K562 (cell line): ENCODE results near the gene EIF1. TPM values are rescaled to one million over a fixed set of nuclear protein-coding genes. Genes with fewer than 3 reads are reported as not detected.

Experiments used
- ATAC-seq: fragments of 200-7000 bp; cut with Tn5 transposase; 3 replicates; pipeline ENCODE4 v1.9.1; 2020; ENCODE audit warnings: moderate library complexity
- BruUV-seq: library from RNA; stranded (reverse); fragments of 400-500 nt; replicated peaks from 2 replicates; lab custom pipeline; 2021; lab: Mats Ljungman, UMichigan
- CTCF ChIA-PET: fragments of 300-600 bp; formaldehyde crosslinking; extraction: SDS; loops from one replicate; lab custom pipeline; 2021; ENCODE audit warnings: low intra/inter-chr PET ratio; lab: Yijun Ruan, JAX
- POLR2A ChIA-PET: fragments of 300-600, 350-650 bp; sonication (Branson Sonifier 250); formaldehyde crosslinking; extraction: SDS; loops from one replicate; lab custom pipeline; 2021; ENCODE audit warnings: antibody characterized with exemption, inconsistent platforms; lab: Yijun Ruan, JAX
- DNase-seq, 4 experiments: peaks; one replicate each; pipeline versions ENCODE4 v3.0.0 to v3.0.0-alpha.2; 2011 to 2018; ENCODE audit warnings: low spot score in 3 of 4, mixed read lengths in 3 of 4; ENCODE audit errors: extremely low read depth in 1 of 4
- FAIRE-seq: peaks from 2 replicates; lab custom pipeline; 2011; peaks lifted over from hg19 to GRCh38; lab: Jason Lieb, UNC
- H2AFZ ChIP-seq: 2 replicates; pipeline ENCODE4 v1.6.0; 2011; ENCODE audit warnings: low read depth, low read length, control low read depth, inconsistent platforms
- H3K27ac ChIP-seq: fragments of 200-600 bp; 3 replicates; pipeline ENCODE4 v1.8.0; 2011; ENCODE audit warnings: low read depth, mild to moderate bottlenecking, control low read depth, inconsistent platforms, low read length, moderate library complexity, mixed read lengths; ENCODE audit errors: extremely low read depth
- H3K27me3 ChIP-seq, 2 experiments: fragments of 300-600 bp in 1 of 2; 2 replicates in 1 of 2; 3 replicates in 1 of 2; pipeline versions ENCODE4 v1.6.0 to v1.8.0; 2011; ENCODE audit warnings: inconsistent platforms in 2 of 2, low read length in 2 of 2, mild to moderate bottlenecking in 1 of 2, mixed read lengths in 1 of 2, moderate library complexity in 1 of 2; ENCODE audit not compliant: control insufficient read depth in 2 of 2, insufficient read depth in 2 of 2
- H3K36me3 ChIP-seq: fragments of 300-600 bp; 3 replicates; pipeline ENCODE4 v1.8.0; 2011; ENCODE audit warnings: mild to moderate bottlenecking, low read length, inconsistent platforms; ENCODE audit not compliant: control insufficient read depth, insufficient read depth
- H3K4me1 ChIP-seq, 2 experiments: fragments of 200-600 bp in 1 of 2; replicated peaks in 1 of 2; 2 replicates in 1 of 2; 3 replicates in 1 of 2; pipeline versions ENCODE4 v1.5.1 to v1.8.0; 2011; ENCODE audit warnings: inconsistent platforms in 2 of 2, low read length in 2 of 2, mild to moderate bottlenecking in 1 of 2, mixed read lengths in 1 of 2, moderate library complexity in 1 of 2; ENCODE audit not compliant: control insufficient read depth in 2 of 2, insufficient read depth in 2 of 2
- H3K4me2 ChIP-seq: 2 replicates; pipeline ENCODE4 v1.6.1; 2011; ENCODE audit warnings: low read length, control low read depth, inconsistent platforms, mixed read lengths; ENCODE audit not compliant: insufficient read depth
- H3K4me3 ChIP-seq: fragments of 200-600 bp; sonication (generic), shearing (Covaris generic); 2 replicates; pipeline ENCODE4 v1.5.1; 2016; ENCODE audit warnings: control low read depth, inconsistent platforms
- H3K79me2 ChIP-seq: fragments of 200-600 bp; 3 replicates; pipeline ENCODE4 v1.8.0; 2011; ENCODE audit warnings: low read length, inconsistent platforms; ENCODE audit not compliant: control insufficient read depth, insufficient read depth
- H3K9ac ChIP-seq, 2 experiments: 2 replicates each; pipeline versions ENCODE4 v1.6.0 to v1.6.1; 2011; ENCODE audit warnings: low read depth in 2 of 2, low read length in 2 of 2, control low read depth in 1 of 2, inconsistent platforms in 1 of 2, mild to moderate bottlenecking in 1 of 2, mixed read lengths in 1 of 2; ENCODE audit not compliant: insufficient read depth in 1 of 2
- H3K9me1 ChIP-seq: one replicate; pipeline ENCODE4 v1.6.0; 2011; ENCODE audit warnings: inconsistent platforms, mild to moderate bottlenecking, low read length, moderate library complexity; ENCODE audit not compliant: control insufficient read depth, insufficient read depth
- H3K9me3 ChIP-seq: replicated peaks from 2 replicates; pipeline ENCODE4 v1.5.1; 2011; ENCODE audit warnings: low read depth, low read length, inconsistent platforms; ENCODE audit not compliant: control insufficient read depth, insufficient read depth
- H4K20me1 ChIP-seq: replicated peaks from 2 replicates; pipeline ENCODE4 v1.6.1; 2011; ENCODE audit warnings: low read length, inconsistent platforms, mixed read lengths; ENCODE audit not compliant: control insufficient read depth, insufficient read depth
- CBFA2T3 ChIP-seq: fragments of 450-650 bp; IDR thresholded peaks from 2 replicates; pipeline ENCODE4 v1.6.1; 2017
- E2F1 ChIP-seq: sonication (generic); formaldehyde crosslinking; IDR thresholded peaks from 2 replicates; pipeline ENCODE4 v1.8.1; 2023; ENCODE audit warnings: mild to moderate bottlenecking, missing genetic modification reagents, moderate library complexity
- E4F1 ChIP-seq: fragments of 250-450 bp; sonication (Bioruptor Pico); IDR thresholded peaks from 2 replicates; pipeline ENCODE4 v1.5.0; 2021; ENCODE audit warnings: mild to moderate bottlenecking, borderline replicate concordance
- ERF ChIP-seq: fragments of 450-650 bp; formaldehyde crosslinking; IDR thresholded peaks from 2 replicates; pipeline ENCODE4 v1.4.0; 2020; ENCODE audit warnings: mild to moderate bottlenecking, mixed read lengths
- RBM14 ChIP-seq: fragments of 200-400 bp; formaldehyde crosslinking; IDR thresholded peaks from 2 replicates; pipeline ENCODE4 v1.6.1; 2018; ENCODE audit warnings: low read depth, mild to moderate bottlenecking, low read length, moderate library complexity, borderline replicate concordance; ENCODE audit not compliant: insufficient read depth
- RFX1 ChIP-seq: fragments of 450-650 bp; IDR thresholded peaks from 2 replicates; pipeline ENCODE4 v1.6.1; 2016; ENCODE audit warnings: mild to moderate bottlenecking, moderate library complexity
- RNF219 ChIP-seq: fragments of 250-450 bp; sonication (Bioruptor Pico); IDR thresholded peaks from 2 replicates; pipeline ENCODE4 v1.5.0; 2022; ENCODE audit warnings: mild to moderate bottlenecking
- SFPQ ChIP-seq: fragments of 200-400 bp; formaldehyde crosslinking; IDR thresholded peaks from 2 replicates; pipeline ENCODE4 v1.6.1; 2017; ENCODE audit warnings: mild to moderate bottlenecking, low read depth, low read length, moderate library complexity
- TFAP4 ChIP-seq: sonication (generic); formaldehyde crosslinking; IDR thresholded peaks from 2 replicates; pipeline ENCODE4 v1.8.0; 2022; ENCODE audit warnings: missing genetic modification reagents, mild to moderate bottlenecking, moderate library complexity, borderline replicate concordance
- ZNF184 ChIP-seq: sonication (generic); formaldehyde crosslinking; IDR thresholded peaks from 2 replicates; pipeline ENCODE4 v1.5.0; 2020; ENCODE audit warnings: missing genetic modification reagents
- WGBS: fragments of 100-300 bp; shearing (Covaris generic); methylation state at CpG from one replicate; pipeline ENCODE4 v1.1.6; 2016; ENCODE audit warnings: low coverage, mixed read lengths; ENCODE audit not compliant: insufficient coverage; ENCODE audit errors: missing lambda C conversion rate; 5-methylcytosine and 5-hydroxymethylcytosine counted together
- in situ Hi-C: fragments of 300-500 bp; cut with MboI; formaldehyde crosslinking; loops from 4 replicates; pipeline ENCODE4 v1.15.0; 2018; ENCODE audit warnings: inconsistent platforms, mixed read lengths
- intact Hi-C: fragments of 100-400 bp; cut with micrococcal nuclease; formaldehyde crosslinking; loops from 2 replicates; pipeline ENCODE4 v1.14.2; 2022
- polyA plus RNA-seq, 8 experiments: library from polyadenylated mRNA; depleted of rRNA in 4 of 8; stranded (reverse) in 5 of 8; unstranded in 3 of 8; fragments of >200 nt; fragmentation: Nextera tagmentation in 2 of 8; fragmentation: Illumina TruSeq in 1 of 8; extraction: Ambion mirVana in 2 of 8; extraction: Trizol in 1 of 8; gene quantifications; 2 replicates each; pipeline versions ENCODE4 v1.2.1 to v1.2.3, GENCODE V29; 2011 to 2014; ENCODE audit warnings: inconsistent platforms in 1 of 8, missing spikeins in 1 of 8
- total RNA-seq, 7 experiments: library from RNA; depleted of rRNA in 6 of 7; stranded (reverse); fragments of >200 nt in 6 of 7; fragmentation: Illumina TruSeq in 2 of 7; extraction: Trizol in 2 of 7; gene quantifications; 2 replicates each; pipeline versions ENCODE4 v1.2.1 to v1.2.3, GENCODE V29; 2011 to 2021; ENCODE audit warnings: low replicate concordance in 1 of 7

The EIF1 gene
- total and polyA plus RNA-seq, 9 of the 15 experiments (the other 6 are each of a cell fraction or from before 2014, with no cell fraction given), result 67.0 to 1,204 (median 320) TPM

GRCh38 chr17:41738077-41738800 lies 49.6 kb downstream of the EIF1 start:
- DNase-seq (peak; percentile 91 to 93 (median 92)), FAIRE-seq (peak; percentile 96), ATAC-seq (peak; percentile 97)
- intact Hi-C loops, result loop anchor here (1.0 to 5.0 kb wide), 3 partner anchors 63 to 221 kb away; no protein-coding TSS in a partner anchor
- Histone ChIP-seq H3K27ac (peak overlapping the region; percentile 60; the same call in 2 of the 3 replicates), H2AFZ (peak overlapping the region; percentile 99), H3K9me1 (no peaks in the 10 kb centered on the region), H3K36me3 (no peaks in the 10 kb centered on the region), H3K9me3 (no peaks in the 10 kb centered on the region), H3K79me2 (no peaks in the 10 kb centered on the region), H3K4me3 (no peak overlapping the region), H3K4me1 (peaks cover 4 to 25% of the 10 kb centered on the region in 2 experiments; a peak in 4 of 5 replicates), H4K20me1 (no peaks in the 10 kb centered on the region; the same call in 1 of the 2 replicates), H3K4me2 (no peak overlapping the region), H3K9ac (peak overlapping the region; percentile 48 to 81), H3K27me3 (peaks cover 26 to 31% of the 10 kb centered on the region in 2 experiments)
- 18% methylated on average over 9 of the region's 10 CpGs for WGBS
- ChIA-PET CTCF (interaction anchor here (0.7 to 3.3 kb wide), 5 partner anchors 63 to 221 kb away, joined by 3 to 48 read pairs (median 14); partner anchors contain the start of gene P3H4), POLR2A (interaction anchor here (0.6 to 1.9 kb wide), 4 partner anchors 47 to 63 kb away, joined by 3 to 10 read pairs (median 6); partner anchors contain the start of gene EIF1)
- BruUV-seq, result no TSS peak
- in situ Hi-C loops, result loop anchor here (5.0 to 25.0 kb wide), 4 partner anchors 64 to 374 kb away; partner anchors contain the start of genes DHX58, HSPB9 and KAT2A
- no peak for TF ChIP-seq RBM14
- no peak for TF ChIP-seq SFPQ
- TF ChIP-seq RNF219, result no peak
- TF ChIP-seq E2F1 (CRISPR knock-in tag), result no peak
- no peak for TF ChIP-seq ZNF184
- TF ChIP-seq E4F1, result no peak
- TF ChIP-seq TFAP4 (CRISPR knock-in tag), result peak; percentile 72; the same call in 1 of the 2 replicates
- TF ChIP-seq CBFA2T3, result no peak
- TF ChIP-seq RFX1, result no peak
- TF ChIP-seq ERF (CRISPR knock-in tag), result peak; percentile 61; the same call in 1 of the 2 replicates
